ENCODE results near the gene CHAC1. TPM values are rescaled to one million over a fixed set of nuclear protein-coding genes. Genes with fewer than 3 reads are reported as not detected.

Gene CHAC1
- total RNA-seq, 3 donors from 2014 or later: 0.32 to 11.9 (median 2.9) TPM

DNA sequence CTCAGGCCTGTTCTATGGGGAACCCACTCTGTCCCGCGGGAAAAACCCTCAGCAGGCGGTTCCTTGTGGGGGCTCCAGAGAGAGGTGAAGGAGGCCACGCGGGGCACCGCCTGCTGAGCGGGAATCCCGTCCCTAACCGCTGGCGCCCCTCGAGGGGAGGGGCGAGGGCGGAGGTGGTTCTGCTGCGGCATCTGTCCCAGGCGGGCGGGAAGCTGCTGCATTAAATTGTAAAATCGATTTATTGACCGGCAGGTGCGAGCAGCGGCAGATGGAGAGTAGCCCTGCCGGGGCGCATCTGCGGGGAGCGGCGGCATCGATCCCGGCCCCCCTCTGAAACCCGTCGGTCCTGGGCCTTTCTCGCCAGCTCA is 27.8 kb upstream of the CHAC1 start:
- peaks cover 6 to 45% of the 10 kb centered on the region in 2 donors for H3K27me3 ChIP-seq
- H3K27ac ChIP-seq: no peak overlapping the region
- peaks cover 10 to 27% of the 10 kb centered on the region in 2 donors for H3K4me1 ChIP-seq
- no peaks in the 10 kb centered on the region for H3K36me3 ChIP-seq
- intact Hi-C loops (cut with DNase I; ENCODE audit: low total_unique reads): no loop called here
- H3K4me3 ChIP-seq: no peak overlapping the region
- TF ChIP-seq POLR2A (IDR thresholded peaks at IDR 0.05) (no peak), POLR2AphosphoS5 (IDR thresholded peaks at IDR 0.05) (no peak)
- TF ChIP-seq, protein P1, sequence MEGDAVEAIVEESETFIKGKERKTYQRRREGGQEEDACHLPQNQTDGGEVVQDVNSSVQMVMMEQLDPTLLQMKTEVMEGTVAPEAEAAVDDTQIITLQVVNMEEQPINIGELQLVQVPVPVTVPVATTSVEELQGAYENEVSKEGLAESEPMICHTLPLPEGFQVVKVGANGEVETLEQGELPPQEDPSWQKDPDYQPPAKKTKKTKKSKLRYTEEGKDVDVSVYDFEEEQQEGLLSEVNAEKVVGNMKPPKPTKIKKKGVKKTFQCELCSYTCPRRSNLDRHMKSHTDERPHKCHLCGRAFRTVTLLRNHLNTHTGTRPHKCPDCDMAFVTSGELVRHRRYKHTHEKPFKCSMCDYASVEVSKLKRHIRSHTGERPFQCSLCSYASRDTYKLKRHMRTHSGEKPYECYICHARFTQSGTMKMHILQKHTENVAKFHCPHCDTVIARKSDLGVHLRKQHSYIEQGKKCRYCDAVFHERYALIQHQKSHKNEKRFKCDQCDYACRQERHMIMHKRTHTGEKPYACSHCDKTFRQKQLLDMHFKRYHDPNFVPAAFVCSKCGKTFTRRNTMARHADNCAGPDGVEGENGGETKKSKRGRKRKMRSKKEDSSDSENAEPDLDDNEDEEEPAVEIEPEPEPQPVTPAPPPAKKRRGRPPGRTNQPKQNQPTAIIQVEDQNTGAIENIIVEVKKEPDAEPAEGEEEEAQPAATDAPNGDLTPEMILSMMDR (IDR thresholded peaks at IDR 0.05): no peak
- no peak for DNase-seq (ENCODE audit: low spot score in 2 of 2)
- H3K9me3 ChIP-seq: no peaks in the 10 kb centered on the region

DNA sequence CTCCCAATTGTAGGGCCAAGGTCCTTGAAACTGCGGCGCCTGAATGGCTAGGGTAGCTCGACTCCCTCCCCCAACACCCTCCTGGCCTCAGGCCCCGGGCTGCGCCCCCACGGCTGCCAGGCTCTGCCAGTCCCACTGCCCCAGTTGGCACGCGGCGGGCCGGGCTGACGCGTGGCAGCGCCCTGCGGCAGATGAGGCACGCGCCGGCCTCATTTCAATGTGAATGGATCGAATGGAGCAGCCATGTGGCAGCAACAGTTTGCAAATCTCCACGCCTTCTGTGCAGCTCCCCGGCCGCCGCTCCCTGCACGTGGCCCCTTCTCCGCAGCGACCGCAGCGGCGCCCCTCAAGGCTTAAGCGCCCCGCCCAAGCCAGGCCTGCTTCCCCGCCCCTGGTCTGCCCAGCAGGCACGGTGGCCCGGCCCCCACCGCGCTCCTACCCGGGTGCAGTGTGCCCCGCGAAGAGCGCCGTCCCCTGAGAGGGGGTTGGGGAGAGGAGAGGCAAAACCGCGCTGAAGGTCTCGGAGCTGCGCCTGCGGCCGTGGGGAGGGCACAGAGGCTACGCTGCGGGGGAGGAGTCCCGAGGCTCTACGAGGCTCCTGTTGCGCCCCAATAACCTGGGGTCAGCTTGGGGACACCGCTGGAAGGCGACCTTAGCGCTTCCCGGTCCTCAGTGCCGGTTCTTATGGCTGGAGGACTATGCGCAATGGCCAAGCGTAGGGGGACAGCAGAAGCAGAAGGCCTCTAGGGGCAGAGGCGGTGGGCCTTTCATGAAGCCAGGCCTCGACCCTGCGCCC is 27.2 kb upstream of the CHAC1 start:
- no peak for DNase-seq (ENCODE audit: low spot score in 2 of 2)
- Histone ChIP-seq H3K9me3 (no peaks in the 10 kb centered on the region), H3K27me3 (peaks cover 6 to 48% of the 10 kb centered on the region in 2 donors), H3K27ac (no peak overlapping the region), H3K36me3 (no peaks in the 10 kb centered on the region), H3K4me3 (peak overlapping the region in 2 of 3 donors; percentile 20 to 55), H3K4me1 (peaks cover 10 to 27% of the 10 kb centered on the region in 2 donors)
- intact Hi-C loops (cut with DNase I; ENCODE audit: low total_unique reads): no loop called here
- TF ChIP-seq, protein P1 (IDR thresholded peaks at IDR 0.05): no peak
- no peak for TF ChIP-seq POLR2A (IDR thresholded peaks at IDR 0.05)

DNA sequence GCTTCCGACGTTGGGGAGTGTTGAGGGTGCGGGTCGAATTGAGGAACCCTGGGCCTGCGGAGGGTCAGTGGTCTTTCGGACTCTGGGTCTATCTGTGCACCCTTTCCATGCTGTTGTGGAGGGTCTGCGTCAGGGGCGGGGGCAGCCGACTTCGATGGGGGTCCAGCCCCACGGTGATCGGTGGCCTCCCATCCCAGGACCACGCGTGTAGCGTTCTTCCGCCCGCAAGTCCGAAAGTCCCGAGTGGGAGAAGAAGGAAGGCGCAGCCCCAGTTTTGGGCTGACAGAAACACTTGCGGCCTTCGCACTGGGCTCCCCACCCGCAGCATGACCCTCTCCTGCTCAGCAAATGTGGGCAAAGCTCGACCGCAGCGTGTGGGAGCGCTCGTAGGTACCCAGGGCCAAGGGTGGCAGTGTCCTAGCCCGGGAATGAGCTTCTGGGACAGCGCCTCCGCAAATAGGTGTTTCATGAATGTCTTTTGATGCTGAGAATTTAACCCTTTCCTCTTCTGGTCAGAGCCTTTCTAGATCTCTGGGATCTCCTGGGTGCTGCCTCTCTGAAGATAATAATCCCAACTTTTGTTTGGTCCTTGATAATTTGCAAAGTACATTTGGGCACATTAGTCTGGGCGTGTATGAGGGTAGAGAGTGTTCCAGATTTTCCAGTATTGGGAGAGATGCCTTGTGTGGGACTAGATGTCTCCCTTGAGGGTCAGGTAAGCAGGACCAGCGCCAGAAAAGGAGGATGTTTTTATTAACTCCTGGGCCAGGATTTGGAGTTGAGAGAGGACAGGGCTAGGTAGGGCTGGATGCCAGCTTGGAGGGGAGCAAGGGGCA is 26.4 kb upstream of the CHAC1 start:
- Histone ChIP-seq H3K36me3 (no peaks in the 10 kb centered on the region), H3K9me3 (no peaks in the 10 kb centered on the region), H3K27me3 (peaks cover 6 to 57% of the 10 kb centered on the region in 2 donors), H3K27ac (no peak overlapping the region), H3K4me3 (peak overlapping the region in 2 of 3 donors; percentile 57 to 60), H3K4me1 (peaks cover 10 to 27% of the 10 kb centered on the region in 2 donors)
- intact Hi-C loops (cut with DNase I; ENCODE audit: low total_unique reads): no loop called here
- TF ChIP-seq POLR2A (IDR thresholded peaks at IDR 0.05): no peak
- no peak for TF ChIP-seq POLR2AphosphoS5 (IDR thresholded peaks at IDR 0.05)
- TF ChIP-seq, protein P1 (IDR thresholded peaks at IDR 0.05): no peak
- DNase-seq (ENCODE audit: low spot score in 2 of 2): no peak

DNA sequence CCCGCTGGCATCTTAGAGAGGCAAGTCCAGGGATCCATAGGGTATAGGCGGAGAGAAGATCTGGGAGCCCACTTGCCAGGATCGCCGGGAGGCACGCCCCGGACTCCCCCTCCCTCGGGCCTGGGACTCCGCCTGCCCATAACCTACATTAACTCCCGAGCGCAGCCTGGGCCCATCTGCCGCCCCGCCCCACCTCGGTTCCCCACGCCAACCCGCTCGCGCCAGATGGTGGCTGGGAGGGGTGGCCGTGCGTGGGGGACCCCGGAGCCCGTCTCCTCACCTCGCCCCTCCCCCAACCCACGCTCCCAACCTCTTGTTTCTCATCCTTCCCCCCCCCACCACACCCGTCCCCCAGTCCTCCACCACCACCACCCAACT is 25.8 kb upstream of the CHAC1 start:
- no peak for DNase-seq (ENCODE audit: low spot score in 2 of 2)
- H3K36me3 ChIP-seq: no peaks in the 10 kb centered on the region
- TF ChIP-seq POLR2AphosphoS5 (IDR thresholded peaks at IDR 0.05) (no peak), POLR2A (IDR thresholded peaks at IDR 0.05) (no peak)
- TF ChIP-seq, protein P1 (IDR thresholded peaks at IDR 0.05): no peak
- peaks cover 6 to 63% of the 10 kb centered on the region in 2 donors for H3K27me3 ChIP-seq
- H3K9me3 ChIP-seq: no peaks in the 10 kb centered on the region
- intact Hi-C loops (cut with DNase I; ENCODE audit: low total_unique reads): no loop called here
- H3K4me1 ChIP-seq: peaks cover 10 to 27% of the 10 kb centered on the region in 2 donors
- peak overlapping the region in 2 of 3 donors; percentile 57 to 60 for H3K4me3 ChIP-seq
- no peak overlapping the region for H3K27ac ChIP-seq

All from breast epithelium (tissue), 4 donors.